Mononuclear cell (primary cell): Measurements from ENCODE around the gene ATE1. TPM values are rescaled to one million over a fixed set of nuclear protein-coding genes. Genes with fewer than 3 reads are reported as not detected.
"Not testable (repeated sequence)": the region's sequence is repeated elsewhere in the genome, so short reads cannot be mapped to it uniquely, and the experiment has no call there.

Experiments used
- H3K27me3 ChIP-seq: 2 replicates; pipeline ENCODE4 v1.6.0; 2011; ENCODE audit warnings: low read length, control low read depth; ENCODE audit not compliant: insufficient read depth
- H3K4me1 ChIP-seq: 2 replicates; pipeline ENCODE4 v1.5.1; 2011; ENCODE audit warnings: mild to moderate bottlenecking, low read length, control low read depth; ENCODE audit not compliant: insufficient read depth
- H3K4me3 ChIP-seq: 2 replicates; pipeline ENCODE4 v1.5.1; 2011; ENCODE audit warnings: mild to moderate bottlenecking, low read length, moderate library complexity
- H3K9me3 ChIP-seq: 2 replicates; pipeline ENCODE4 v1.5.1; 2011; ENCODE audit warnings: low read depth, mild to moderate bottlenecking, control low read depth, low read length
- total RNA-seq: library from RNA; depleted of rRNA; stranded (reverse); fragments of >200 nt; gene quantifications from one replicate; pipeline ENCODE4 v1.2.3, GENCODE V29; 2012

Gene ATE1
- 14.9 TPM for total RNA-seq

DNA sequence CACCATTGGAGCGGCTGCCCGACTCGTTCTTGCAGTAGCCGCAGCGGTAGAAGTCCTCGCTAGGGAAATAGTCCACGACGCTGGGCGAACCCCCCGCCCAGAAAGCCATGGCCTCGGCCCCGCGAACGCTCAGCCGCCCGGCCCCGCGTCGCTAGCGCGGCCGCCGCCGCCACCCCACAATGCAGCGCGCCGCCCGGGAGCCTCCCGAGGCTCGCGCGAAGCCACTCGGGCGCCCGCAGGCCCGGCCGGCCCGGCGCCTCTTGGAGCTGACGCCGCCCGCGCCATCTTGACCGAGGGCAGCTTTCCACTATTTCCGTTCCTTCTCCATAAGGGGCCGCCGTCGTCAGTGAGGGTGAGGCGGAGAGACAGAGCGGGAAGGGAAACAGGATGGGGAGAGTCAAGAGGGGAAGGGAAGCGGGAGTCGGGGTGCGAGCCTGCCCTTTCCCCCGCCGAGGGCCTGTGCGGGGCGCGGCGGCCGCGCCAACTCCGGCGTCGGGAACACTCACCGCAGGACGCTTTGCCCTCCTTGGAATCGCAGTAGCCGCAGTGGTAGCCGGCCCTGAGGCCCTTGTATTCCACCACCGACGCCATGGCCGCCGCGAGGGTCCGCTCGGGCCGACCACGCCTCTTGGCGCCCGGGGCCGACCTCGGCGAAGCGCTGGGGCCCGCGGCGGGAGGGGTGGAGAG is at the start of gene ATE1:
Gene ATE1 (minus strand): TSS at position 191 of the 687 bp plus-strand sequence. CDS start 82 bp downstream, at position 109.
- Histone ChIP-seq H3K27me3 (no peaks in the 10 kb centered on the region), H3K9me3 (no peaks in the 10 kb centered on the region), H3K4me1 (peaks cover 19% of the 10 kb centered on the region), H3K4me3 (peak within 1 kb of the TSS; percentile 97)

DNA sequence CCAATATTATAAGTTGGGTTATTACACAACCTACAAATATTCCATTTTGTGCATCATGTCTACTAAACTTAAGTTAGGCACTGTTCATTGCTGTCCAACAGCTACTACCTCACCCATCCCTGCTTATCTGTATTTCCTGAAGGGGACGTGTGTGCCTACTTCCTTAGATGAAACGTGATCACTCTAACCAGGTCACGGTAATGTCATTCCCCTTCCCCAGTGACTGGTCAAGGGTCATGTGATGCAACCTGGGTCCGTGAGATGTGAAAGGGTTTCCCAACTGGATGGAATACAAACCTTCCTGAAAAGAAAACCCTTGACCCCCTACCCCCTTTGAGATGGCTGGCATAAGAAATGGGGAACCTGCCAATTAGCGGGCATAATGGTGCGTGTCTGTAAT is 48.8 kb upstream of the ATE1 start:
- peaks cover 22% of the 10 kb centered on the region for H3K4me1 ChIP-seq

DNA sequence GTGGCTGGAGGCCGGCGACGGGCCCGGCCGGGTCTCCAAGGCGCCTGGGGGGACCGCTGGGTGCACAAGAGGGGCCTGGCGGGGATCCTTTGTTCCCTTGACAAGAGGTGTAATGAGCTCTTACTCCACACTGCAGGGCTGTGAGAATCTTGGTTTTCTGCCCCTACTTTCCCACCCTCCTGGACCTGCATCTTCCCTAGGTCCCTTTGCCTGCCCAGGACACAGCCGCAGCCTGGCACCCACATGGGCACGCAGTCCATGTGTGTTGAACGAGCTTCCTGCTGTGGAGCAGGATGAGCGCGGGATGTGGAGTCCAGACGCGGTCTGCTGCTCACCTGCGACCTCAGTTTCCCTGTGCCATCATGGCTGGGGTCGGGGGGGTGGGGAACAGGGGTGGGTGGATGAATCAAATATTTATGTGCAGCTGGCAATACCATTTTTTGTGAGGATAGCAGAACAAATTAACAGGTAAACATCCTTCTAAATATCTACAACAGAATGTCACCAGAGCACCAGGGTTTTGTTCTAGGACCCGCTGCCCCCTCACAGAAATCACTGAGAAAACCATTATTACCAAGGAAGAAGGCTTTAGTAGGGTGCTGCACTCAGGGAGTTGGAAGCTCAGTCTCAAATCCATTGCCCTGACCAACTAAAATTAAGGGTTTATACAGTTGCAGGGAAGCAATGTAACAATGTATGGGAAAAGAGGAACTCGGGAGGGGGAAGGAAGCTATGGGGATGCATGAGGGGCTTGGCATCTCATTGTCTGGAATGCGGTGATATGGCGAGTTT is 47.7 kb upstream of the ATE1 start:
- Histone ChIP-seq H3K9me3 (no peaks in the 10 kb centered on the region), H3K27me3 (no peaks in the 10 kb centered on the region), H3K4me3 (peak overlapping the region; percentile 87), H3K4me1 (peaks cover 22% of the 10 kb centered on the region)

More for the DNA sequence above, 48.8 kb upstream of the ATE1 start:
- Histone ChIP-seq H3K4me3 (no peak overlapping the region), H3K9me3 (no peaks in the 10 kb centered on the region), H3K27me3 (no peaks in the 10 kb centered on the region)

DNA sequence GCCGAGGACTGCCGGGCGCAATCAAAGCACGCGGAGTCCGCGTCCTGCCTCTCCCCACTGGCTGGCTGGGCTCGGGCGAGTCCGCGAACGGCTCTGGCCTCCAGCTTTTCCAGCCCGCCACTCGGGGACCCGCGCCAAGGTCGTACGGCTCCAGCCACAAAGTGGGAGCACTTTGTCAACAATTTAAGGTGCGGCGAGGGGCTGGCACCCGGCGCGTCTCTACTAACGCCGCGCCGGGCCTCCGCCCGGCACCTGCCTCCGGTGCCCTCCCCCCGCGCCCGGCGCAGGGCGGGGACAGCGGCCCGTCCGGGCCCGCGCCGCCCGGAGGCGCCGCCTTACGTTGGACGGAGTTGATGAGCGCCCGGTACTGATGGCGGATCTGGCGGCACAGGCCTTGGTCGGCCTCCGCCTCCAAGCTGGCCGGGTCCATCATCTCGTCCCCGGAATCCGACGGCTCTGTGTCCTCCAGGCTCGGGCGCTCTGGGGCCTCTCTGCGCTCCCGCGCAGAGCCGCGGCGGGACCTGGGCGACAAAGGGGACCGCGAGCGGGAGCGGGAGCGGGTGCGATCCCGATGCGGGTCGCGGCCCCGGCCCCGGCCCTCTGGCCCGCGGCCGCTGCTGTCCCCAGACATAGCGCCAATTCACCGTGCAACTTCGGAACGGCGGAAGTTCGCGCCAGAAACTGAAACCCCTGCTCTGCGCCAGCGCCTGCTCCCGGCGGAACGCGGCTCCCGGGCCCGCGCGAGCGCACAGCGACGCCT is 46.9 kb upstream of the ATE1 start, which contains the start of gene NSMCE4A:
Gene NSMCE4A (minus strand): TSS at position 683 of the 760 bp plus-strand sequence. CDS start 52 bp downstream, at position 631.
- H3K9me3 ChIP-seq: no peaks in the 10 kb centered on the region
- H3K4me3 ChIP-seq: peak within 1 kb of the TSS; percentile 87
- H3K4me1 ChIP-seq: peaks cover 22% of the 10 kb centered on the region
- no peaks in the 10 kb centered on the region for H3K27me3 ChIP-seq

DNA sequence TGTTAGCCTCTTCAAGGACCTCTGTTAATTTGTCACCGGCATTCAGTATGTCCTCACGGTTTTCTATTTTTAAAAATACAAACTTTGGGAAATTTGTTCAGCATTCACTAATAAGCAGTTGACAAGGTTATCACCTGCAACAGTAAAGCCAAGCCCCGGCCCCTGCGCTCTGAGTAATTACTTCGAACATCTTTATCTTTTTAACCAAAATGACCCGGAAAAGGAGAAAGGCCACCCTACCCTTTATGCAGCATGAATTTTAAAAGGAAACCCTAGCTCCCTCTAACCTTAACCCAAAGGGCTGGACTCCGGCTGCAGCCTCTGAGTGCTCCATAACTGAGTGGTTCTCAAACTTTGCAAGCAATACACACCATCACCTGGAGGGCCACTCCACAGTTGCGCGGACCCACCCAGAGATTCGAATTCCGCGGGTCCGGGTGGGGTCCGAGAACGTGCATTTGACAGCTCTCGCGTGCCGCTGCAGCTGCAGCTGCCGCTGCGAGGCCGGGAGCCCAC is 46.2 kb upstream of the ATE1 start:
- peak overlapping the region; percentile 87 for H3K4me3 ChIP-seq
- no peaks in the 10 kb centered on the region for H3K27me3 ChIP-seq
- H3K4me1 ChIP-seq: peaks cover 22% of the 10 kb centered on the region
- no peaks in the 10 kb centered on the region for H3K9me3 ChIP-seq

DNA sequence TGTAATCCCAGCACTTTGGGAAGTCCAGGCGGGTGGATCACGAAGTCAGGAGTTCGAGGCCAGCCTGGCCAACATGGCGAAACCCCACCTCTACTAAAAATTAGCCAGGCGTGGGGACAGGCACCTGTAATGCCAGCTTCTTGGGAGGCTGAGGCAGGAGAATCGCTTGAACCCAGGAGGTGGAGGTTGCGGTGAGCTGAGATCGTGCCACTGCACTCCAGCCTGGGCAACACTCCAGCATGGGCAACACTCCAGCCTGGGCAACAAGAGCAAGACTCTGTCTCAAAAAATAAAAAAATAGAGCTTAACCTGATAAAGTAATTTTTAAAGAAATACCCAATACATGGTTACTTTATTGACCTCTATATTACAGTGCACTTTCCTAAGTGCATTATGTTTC is 41.3 kb upstream of the ATE1 start:
- H3K4me3 ChIP-seq, H3K27me3 ChIP-seq, H3K9me3 ChIP-seq: not testable (repeated sequence)
- peaks cover 10% of the 10 kb centered on the region for H3K4me1 ChIP-seq

DNA sequence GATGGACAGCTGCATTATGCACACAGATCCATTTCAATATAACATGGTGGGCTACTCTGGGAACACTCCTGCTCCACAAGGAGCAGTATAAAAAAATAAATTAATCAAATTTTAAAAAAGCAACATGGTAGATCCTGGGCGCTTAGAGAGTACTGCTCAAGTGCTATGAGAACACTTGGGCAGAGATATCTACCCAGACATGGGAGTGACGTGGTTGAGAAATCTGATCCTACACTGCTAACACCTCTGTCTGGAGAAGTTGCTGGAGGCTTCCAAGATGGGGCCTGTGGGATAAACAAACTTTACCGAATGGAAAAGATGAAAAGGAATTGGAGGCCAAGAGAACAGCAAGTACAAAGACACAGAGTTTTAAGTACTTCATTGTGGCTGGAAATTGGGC is 38.2 kb upstream of the ATE1 start:
- Histone ChIP-seq H3K27me3 (no peaks in the 10 kb centered on the region), H3K9me3 (no peaks in the 10 kb centered on the region), H3K4me3 (no peak overlapping the region), H3K4me1 (no peaks in the 10 kb centered on the region)

DNA sequence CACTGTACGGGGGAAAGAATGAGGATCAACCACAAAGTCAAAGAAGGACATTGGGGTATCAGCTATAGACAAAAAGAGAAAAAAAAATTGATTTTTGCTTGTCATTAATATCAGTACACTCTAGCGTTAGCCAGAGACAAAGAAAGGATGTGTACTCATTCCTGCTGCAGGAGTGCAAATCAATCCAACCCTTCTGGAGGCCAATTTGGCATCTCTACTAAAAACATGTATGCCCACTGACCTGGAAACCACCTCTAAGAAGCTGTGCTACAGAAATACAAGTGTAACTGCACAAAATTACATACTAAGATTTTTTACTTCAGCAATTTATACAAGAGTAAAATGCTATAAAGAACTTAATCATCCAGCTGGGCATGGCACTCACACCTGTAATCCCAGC is 33.6 kb upstream of the ATE1 start:
- H3K4me3 ChIP-seq: no peak overlapping the region
- H3K27me3 ChIP-seq: no peaks in the 10 kb centered on the region
- H3K9me3 ChIP-seq: no peaks in the 10 kb centered on the region
- no peaks in the 10 kb centered on the region for H3K4me1 ChIP-seq

DNA sequence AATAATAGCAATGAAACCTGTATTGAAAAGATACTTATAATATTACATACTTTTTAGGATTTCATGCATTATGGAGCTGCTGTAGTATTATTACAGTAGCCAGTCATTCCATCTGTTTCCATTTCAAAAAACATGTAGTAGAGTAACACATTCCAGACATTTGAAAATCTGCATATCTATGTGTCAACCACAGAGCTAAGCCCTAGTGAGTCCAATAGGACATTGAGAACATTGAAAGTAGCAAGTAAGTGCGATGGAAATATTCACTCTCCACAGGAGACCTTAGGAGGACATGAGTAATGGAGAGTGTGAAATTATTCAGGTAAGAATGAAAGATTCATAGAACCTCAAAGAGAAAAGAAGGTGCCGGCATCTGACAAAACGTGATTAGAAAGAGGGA is 31.8 kb upstream of the ATE1 start:
- no peaks in the 10 kb centered on the region for H3K27me3 ChIP-seq
- H3K4me1 ChIP-seq: no peaks in the 10 kb centered on the region
- H3K9me3 ChIP-seq: no peaks in the 10 kb centered on the region
- H3K4me3 ChIP-seq: no peak overlapping the region

DNA sequence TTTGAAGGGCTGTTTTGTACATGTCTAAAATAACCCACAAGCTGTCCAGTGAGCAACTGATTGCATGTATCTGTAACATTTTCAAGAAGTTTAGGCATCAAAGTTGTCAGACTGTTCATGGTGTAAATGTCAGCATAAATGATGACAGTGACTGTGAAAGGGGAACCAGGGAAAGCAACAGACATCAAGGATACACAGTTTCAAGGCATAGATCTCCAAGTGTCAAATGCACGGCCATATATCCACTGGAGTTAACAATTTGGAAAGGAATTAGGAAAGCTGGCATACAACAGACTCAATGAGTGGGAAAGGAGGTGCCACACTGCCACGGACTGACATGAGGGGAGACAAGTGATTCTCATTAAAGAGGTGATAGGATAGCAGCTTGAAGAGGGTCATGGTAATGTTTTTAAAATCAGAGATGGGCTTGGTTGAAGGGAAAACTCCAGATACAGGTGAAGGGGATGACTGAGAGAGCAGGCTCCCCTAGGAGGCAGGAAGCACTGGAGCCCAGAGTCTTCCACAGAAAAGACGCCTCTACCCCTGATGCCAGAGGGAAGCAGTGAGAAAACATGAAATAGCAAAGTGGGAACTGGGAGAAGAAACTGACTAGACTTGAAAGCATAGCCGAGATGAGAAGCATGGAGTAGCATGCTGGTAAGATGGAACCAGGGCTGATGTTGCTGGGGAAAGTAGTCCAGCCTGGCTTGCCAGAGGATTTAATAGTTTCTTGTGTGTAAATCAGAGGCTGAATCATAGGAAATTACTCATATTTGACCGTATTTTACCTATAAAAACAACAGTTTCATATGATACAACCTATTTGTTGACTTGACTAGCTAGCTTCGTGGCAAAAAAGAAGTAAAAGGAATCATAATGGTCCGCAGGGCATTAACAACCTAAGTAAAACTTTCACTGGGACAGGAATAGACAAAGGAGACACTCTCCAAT is 28.6 kb upstream of the ATE1 start:
- Histone ChIP-seq H3K4me3 (no peak overlapping the region), H3K9me3 (no peaks in the 10 kb centered on the region), H3K4me1 (no peaks in the 10 kb centered on the region)

DNA sequence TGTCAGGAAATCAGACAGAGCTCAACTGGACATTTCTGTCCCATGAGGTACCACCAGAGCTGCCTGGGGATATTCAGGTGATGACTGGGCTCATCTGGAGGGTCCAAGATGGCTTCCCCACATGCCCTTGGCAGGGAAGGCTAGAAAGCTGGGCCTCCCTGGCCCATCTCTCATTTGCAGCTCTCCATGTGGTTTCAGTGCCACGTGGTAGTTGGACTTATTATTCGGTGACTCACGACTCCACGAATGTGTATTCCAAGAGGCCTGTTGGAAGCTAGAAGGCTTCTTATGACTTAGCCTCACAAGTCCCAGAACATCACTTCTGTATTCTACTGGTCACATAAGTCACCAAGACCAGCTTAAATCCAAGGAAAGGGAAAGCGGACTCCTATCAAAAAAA is 24.4 kb upstream of the ATE1 start:
- no peak overlapping the region for H3K4me3 ChIP-seq
- H3K4me1 ChIP-seq: no peaks in the 10 kb centered on the region
- H3K27me3 ChIP-seq: no peaks in the 10 kb centered on the region
- H3K9me3 ChIP-seq: no peaks in the 10 kb centered on the region

More for the DNA sequence above, 28.6 kb upstream of the ATE1 start:
- H3K27me3 ChIP-seq: no peaks in the 10 kb centered on the region

DNA sequence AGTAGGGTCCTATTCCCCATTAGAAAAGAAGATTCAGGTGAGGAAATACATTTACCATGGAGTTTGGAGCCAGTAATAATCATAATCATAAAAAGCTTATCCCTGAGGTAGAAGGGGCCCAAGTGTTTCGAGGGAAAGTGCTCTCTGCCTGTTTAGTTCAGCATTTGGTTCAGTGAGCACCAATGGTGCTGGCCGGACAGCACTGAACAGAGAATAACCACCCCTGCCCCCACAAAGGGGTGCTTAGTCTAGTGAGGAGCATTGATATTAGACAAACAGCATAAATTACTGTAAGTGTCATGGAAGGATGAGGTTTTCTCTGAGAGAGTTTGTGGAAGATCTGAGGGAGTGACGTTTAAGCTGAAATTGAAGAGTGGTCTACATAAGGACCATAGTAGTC is 21.6 kb upstream of the ATE1 start:
- no peaks in the 10 kb centered on the region for H3K9me3 ChIP-seq
- H3K27me3 ChIP-seq: no peaks in the 10 kb centered on the region
- no peak overlapping the region for H3K4me3 ChIP-seq
- H3K4me1 ChIP-seq: no peaks in the 10 kb centered on the region

DNA sequence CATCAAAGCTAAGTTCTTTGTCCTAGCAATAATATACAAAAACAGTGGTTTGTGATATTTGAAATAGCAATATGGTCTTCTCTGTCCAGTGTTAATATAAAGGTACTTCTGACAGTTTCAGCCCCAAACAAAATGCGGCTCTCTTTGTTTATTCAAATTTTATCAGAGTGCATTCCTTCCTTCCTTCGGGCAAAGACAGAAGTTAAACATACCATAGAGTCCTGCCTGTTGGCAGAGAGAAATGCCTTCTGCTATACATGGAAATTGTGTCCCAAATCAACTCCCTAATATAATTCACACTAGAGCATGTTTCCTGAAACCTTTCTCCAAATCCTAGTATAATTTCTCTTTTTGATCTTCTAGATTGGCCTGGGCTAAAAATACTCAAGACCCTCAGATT is 21.2 kb upstream of the ATE1 start:
- H3K4me3 ChIP-seq: no peak overlapping the region
- no peaks in the 10 kb centered on the region for H3K9me3 ChIP-seq
- no peaks in the 10 kb centered on the region for H3K4me1 ChIP-seq
- H3K27me3 ChIP-seq: no peaks in the 10 kb centered on the region
